ENCODE results near the gene ERP29. TPM values are rescaled to one million over a fixed set of nuclear protein-coding genes. Genes with fewer than 3 reads are reported as not detected.

The ERP29 gene
- total and polyA plus RNA-seq, 2 donors (not counting 1 experiment from before 2014, with no cell fraction given), result 110 to 128 TPM

GRCh38 chr12:111978545-111978944 lies 34.7 kb upstream of the ERP29 start:
- Histone ChIP-seq H3K36me3 (ENCODE audit: control insufficient read depth, insufficient read depth, low read length) (no peaks in the 10 kb centered on the region), H3K4me2 (ENCODE audit: extremely low read depth, insufficient read depth, low read length) (no peak overlapping the region), H3K4me1 (ENCODE audit: control insufficient read depth, extremely low read depth, insufficient read depth, low read length) (no peaks in the 10 kb centered on the region), H4K20me1 (ENCODE audit: control insufficient read depth, extremely low read depth, insufficient read depth, low read length) (no peaks in the 10 kb centered on the region), H3K27ac (ENCODE audit: insufficient read depth, low read length) (no peak overlapping the region), H3K9ac (ENCODE audit: insufficient read depth, low read length) (no peak overlapping the region), H3K79me2 (ENCODE audit: control insufficient read depth, insufficient read depth, low read length) (no peaks in the 10 kb centered on the region), H2AFZ (ENCODE audit: low read length) (no peak overlapping the region), H3K4me3 (replicated peaks in 1 of 4; ENCODE audit: control extremely low read depth in 1 of 4, insufficient read depth in 1 of 4, low read depth in 3 of 4, low read length in 4 of 4) (no peak overlapping the region), H3K9me3 (ENCODE audit: control insufficient read depth, insufficient read depth, low read depth, low read length) (no peaks in the 10 kb centered on the region), H3K27me3 (ENCODE audit: control insufficient read depth, insufficient read depth, low read length) (no peaks in the 10 kb centered on the region)
- TF ChIP-seq CTCF (conservative IDR thresholded peaks at IDR 0.05 in 1 of 2, IDR thresholded peaks at IDR 0.05 in 1 of 2; ENCODE audit: low read depth in 1 of 2, low read length in 2 of 2) (no peak), EZH2 (IDR thresholded peaks at IDR 0.05; ENCODE audit: low read length, missing control alignments) (no peak)
- DNase-seq (ENCODE audit: low read depth in 2 of 2), result no peak

GRCh38 chr12:111980598-111980997 lies 32.6 kb upstream of the ERP29 start:
- H3K4me2 ChIP-seq (ENCODE audit: extremely low read depth, insufficient read depth, low read length), result no peak overlapping the region
- no peaks in the 10 kb centered on the region for H3K79me2 ChIP-seq (ENCODE audit: control insufficient read depth, insufficient read depth, low read length)
- H3K4me3 ChIP-seq (replicated peaks in 1 of 4; ENCODE audit: control extremely low read depth in 1 of 4, insufficient read depth in 1 of 4, low read depth in 3 of 4, low read length in 4 of 4), result no peak overlapping the region
- H3K9me3 ChIP-seq (ENCODE audit: control insufficient read depth, insufficient read depth, low read depth, low read length), result no peaks in the 10 kb centered on the region
- H3K9ac ChIP-seq (ENCODE audit: insufficient read depth, low read length), result no peak overlapping the region
- H3K4me1 ChIP-seq (ENCODE audit: control insufficient read depth, extremely low read depth, insufficient read depth, low read length), result no peaks in the 10 kb centered on the region
- H4K20me1 ChIP-seq (ENCODE audit: control insufficient read depth, extremely low read depth, insufficient read depth, low read length), result no peaks in the 10 kb centered on the region
- no peak overlapping the region for H3K27ac ChIP-seq (ENCODE audit: insufficient read depth, low read length)
- TF ChIP-seq EZH2 (IDR thresholded peaks at IDR 0.05; ENCODE audit: low read length, missing control alignments), result no peak
- TF ChIP-seq CTCF (conservative IDR thresholded peaks at IDR 0.05 in 1 of 2, IDR thresholded peaks at IDR 0.05 in 1 of 2; ENCODE audit: low read depth in 1 of 2, low read length in 2 of 2), result no peak
- no peaks in the 10 kb centered on the region for H3K27me3 ChIP-seq (ENCODE audit: control insufficient read depth, insufficient read depth, low read length)
- H2AFZ ChIP-seq (ENCODE audit: low read length), result no peak overlapping the region
- DNase-seq (ENCODE audit: low read depth in 2 of 2), result no peak
- no peaks in the 10 kb centered on the region for H3K36me3 ChIP-seq (ENCODE audit: control insufficient read depth, insufficient read depth, low read length)

- H3K4me3 ChIP-seq (replicated peaks in 1 of 4; ENCODE audit: control extremely low read depth in 1 of 4, insufficient read depth in 1 of 4, low read depth in 3 of 4, low read length in 4 of 4), result no peak overlapping the region
- H3K27ac ChIP-seq (ENCODE audit: insufficient read depth, low read length), result no peak overlapping the region
- peak in 1 of 2 donors; percentile 21 for DNase-seq (ENCODE audit: low read depth in 2 of 2)
- no peaks in the 10 kb centered on the region for H3K79me2 ChIP-seq (ENCODE audit: control insufficient read depth, insufficient read depth, low read length)
- no peaks in the 10 kb centered on the region for H3K27me3 ChIP-seq (ENCODE audit: control insufficient read depth, insufficient read depth, low read length)
- H2AFZ ChIP-seq (ENCODE audit: low read length), result no peak overlapping the region
- TF ChIP-seq CTCF (conservative IDR thresholded peaks at IDR 0.05 in 1 of 2, IDR thresholded peaks at IDR 0.05 in 1 of 2; ENCODE audit: low read depth in 1 of 2, low read length in 2 of 2), result no peak
- no peak for TF ChIP-seq EZH2 (IDR thresholded peaks at IDR 0.05; ENCODE audit: low read length, missing control alignments)
- H3K9ac ChIP-seq (ENCODE audit: insufficient read depth, low read length), result no peak overlapping the region
- no peak overlapping the region for H3K4me2 ChIP-seq (ENCODE audit: extremely low read depth, insufficient read depth, low read length)
- H3K36me3 ChIP-seq (ENCODE audit: control insufficient read depth, insufficient read depth, low read length), result no peaks in the 10 kb centered on the region
- no peaks in the 10 kb centered on the region for H3K4me1 ChIP-seq (ENCODE audit: control insufficient read depth, extremely low read depth, insufficient read depth, low read length)
- H3K9me3 ChIP-seq (ENCODE audit: control insufficient read depth, insufficient read depth, low read depth, low read length), result no peaks in the 10 kb centered on the region
- no peaks in the 10 kb centered on the region for H4K20me1 ChIP-seq (ENCODE audit: control insufficient read depth, extremely low read depth, insufficient read depth, low read length)
Observed at GRCh38 chr12:111981987-111982386, 31.2 kb upstream of the ERP29 start.

Data from fibroblast of lung (primary cell).